Body of pancreas (tissue), 4 donors: ENCODE results near the gene AKR1C4. TPM values are rescaled to one million over a fixed set of nuclear protein-coding genes. Genes with fewer than 3 reads are reported as not detected.
A peak's percentile ranks its signal among the peaks of the same experiment; 100 is the strongest.

Experiments
- ATAC-seq: fragments of 150-250 bp; one replicate; pipeline ENCODE4 v1.9.1; 2016
- DNase-seq, 4 donors: peaks; one replicate each; pipeline ENCODE4 v3.0.0-alpha.2; 2019
- H3K27ac ChIP-seq, 4 donors: fragments of 200-600 bp; sonication (generic); 1 replicate in 3 of 4; 2 replicates in 1 of 4; pipeline versions ENCODE4 v1.5.1 to v1.6.1; 2016 to 2019; ENCODE audit warnings: mild to moderate bottlenecking in 1 of 4, mixed read lengths in 1 of 4, moderate library complexity in 1 of 4
- H3K27me3 ChIP-seq, 2 donors: fragments of 200-600 bp; sonication (generic); one replicate each; pipeline ENCODE4 v1.6.0; 2016; ENCODE audit warnings: mild to moderate bottlenecking in 1 of 2
- H3K36me3 ChIP-seq, 2 donors: fragments of 200-600 bp; sonication (generic); replicated peaks in 1 of 2; 2 replicates each; pipeline ENCODE4 v1.5.1; 2016; ENCODE audit warnings: low read depth in 2 of 2; ENCODE audit not compliant: insufficient read depth in 1 of 2
- H3K4me1 ChIP-seq: fragments of 200-600 bp; sonication (generic); one replicate; pipeline ENCODE4 v1.6.0; 2016
- H3K4me3 ChIP-seq, 2 donors: fragments of 200-600 bp; sonication (generic); 1 replicate in 1 of 2; 2 replicates in 1 of 2; pipeline ENCODE4 v1.5.1; 2016 to 2019
- H3K9me3 ChIP-seq, 3 donors: fragments of 200-600 bp; sonication (generic); 1 replicate in 2 of 3; 2 replicates in 1 of 3; pipeline ENCODE4 v1.5.1; 2016
- CTCF ChIP-seq, 7 experiments: fragments of 450-650 bp in 4 of 7; fragments of 200-600 bp in 3 of 7; sonication (generic) in 3 of 7; IDR thresholded peaks; one replicate each; pipeline ENCODE4 v1.5.1; 2016 to 2019; ENCODE audit warnings: antibody characterized with exemption in 7 of 7
- POLR2A ChIP-seq, 3 donors: fragments of 450-650 bp; IDR thresholded peaks; one replicate each; pipeline ENCODE4 v1.6.1; 2016; ENCODE audit warnings: antibody characterized with exemption in 3 of 3, mild to moderate bottlenecking in 2 of 3
- WGBS, 2 donors: methylation state at CpG; one replicate each; pipeline ENCODE4 v1.1.5; 2017; 5-methylcytosine and 5-hydroxymethylcytosine counted together
- intact Hi-C: fragments of 100-400 bp; cut with DNase I; formaldehyde crosslinking; loops from one replicate; pipeline ENCODE4 v1.15.1; 2023
- total RNA-seq, 2 donors: library from RNA; depleted of rRNA; stranded (reverse); fragments of >200 nt; gene quantifications; one replicate each; pipeline ENCODE4 v1.1.0, GENCODE V29; 2016

The AKR1C4 gene
- total RNA-seq: 1 to 10 TPM in 1 of 2 donors, not detected in 1; 1.0 TPM

DNA sequence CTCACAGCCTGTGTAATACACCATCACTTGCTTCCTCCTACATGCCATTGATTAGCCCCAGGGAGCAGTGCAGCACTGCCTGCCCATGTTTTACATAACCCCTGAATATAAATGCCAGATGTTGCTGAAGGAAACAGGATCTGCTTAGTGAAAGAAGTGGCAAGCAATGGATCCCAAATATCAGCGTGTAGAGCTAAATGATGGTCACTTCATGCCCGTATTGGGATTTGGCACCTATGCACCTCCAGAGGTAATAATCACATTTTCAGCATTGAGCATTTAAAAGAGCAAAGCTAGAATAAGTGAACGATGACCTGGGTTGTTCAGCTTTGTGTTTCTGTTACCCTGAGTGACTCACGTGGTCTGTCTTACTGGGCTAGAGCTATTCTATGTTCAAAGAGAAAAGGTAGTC, at the start of gene AKR1C4:
TSS of gene AKR1C4 (plus strand) at position 136 of the 412 bp plus-strand sequence. CDS start at position 167, 31 bp downstream.
- TF ChIP-seq POLR2A (IDR thresholded peaks at IDR 0.05) (no peak), CTCF (IDR thresholded peaks at IDR 0.05) (no peak)
- Histone ChIP-seq H3K27ac (no peak within 1 kb of the TSS), H3K27me3 (no peaks in the 10 kb centered on the region), H3K9me3 (no peaks in the 10 kb centered on the region), H3K4me1 (peaks cover 9% of the 10 kb centered on the region), H3K36me3 (no peaks in the 10 kb centered on the region), H3K4me3 (no peak within 1 kb of the TSS)
- intact Hi-C loops: no loop called here
- 81 to 84% methylated on average over 4 of the region's 4 CpGs for WGBS, 2 donors
- ATAC-seq (no peak), DNase-seq (no peak)

- no peak for TF ChIP-seq POLR2A (IDR thresholded peaks at IDR 0.05)
- TF ChIP-seq CTCF (IDR thresholded peaks at IDR 0.05): no peak
- ATAC-seq (no peak), DNase-seq (no peak)
- H3K27ac ChIP-seq: peak overlapping the region; percentile 64 to 90 (median 86)
- no peak overlapping the region for H3K4me3 ChIP-seq
- H3K36me3 ChIP-seq: no peaks in the 10 kb centered on the region
- peaks cover 42% of the 10 kb centered on the region for H3K4me1 ChIP-seq
- H3K9me3 ChIP-seq: no peaks in the 10 kb centered on the region
- no peaks in the 10 kb centered on the region for H3K27me3 ChIP-seq
- intact Hi-C loops: no loop called here
- WGBS, 2 donors: 31 to 34% methylated on average over 5 of the region's 5 CpGs
Observed at GRCh38 chr10:5146920-5147254, 49.8 kb upstream of the AKR1C4 start.

GRCh38 chr10:5147255-5147980, 49.2 kb upstream of the AKR1C4 start:
- Histone ChIP-seq H3K4me1 (peaks cover 36% of the 10 kb centered on the region), H3K27me3 (no peaks in the 10 kb centered on the region), H3K9me3 (no peaks in the 10 kb centered on the region), H3K27ac (peak overlapping the region; percentile 83 to 90 (median 87)), H3K4me3 (no peak overlapping the region), H3K36me3 (no peaks in the 10 kb centered on the region)
- peak; percentile 92 for ATAC-seq
- whole genome bisulfite sequencing, 2 donors: 10 to 16% methylated on average over 4 to 5 of the region's 5 CpGs
- DNase-seq: peak; percentile 66 to 85 (median 68)
- intact Hi-C loops: no loop called here
- TF ChIP-seq POLR2A (IDR thresholded peaks at IDR 0.05) (peak in 2 of 3 donors; percentile 15 to 24), CTCF (IDR thresholded peaks at IDR 0.05) (no peak)

DNA sequence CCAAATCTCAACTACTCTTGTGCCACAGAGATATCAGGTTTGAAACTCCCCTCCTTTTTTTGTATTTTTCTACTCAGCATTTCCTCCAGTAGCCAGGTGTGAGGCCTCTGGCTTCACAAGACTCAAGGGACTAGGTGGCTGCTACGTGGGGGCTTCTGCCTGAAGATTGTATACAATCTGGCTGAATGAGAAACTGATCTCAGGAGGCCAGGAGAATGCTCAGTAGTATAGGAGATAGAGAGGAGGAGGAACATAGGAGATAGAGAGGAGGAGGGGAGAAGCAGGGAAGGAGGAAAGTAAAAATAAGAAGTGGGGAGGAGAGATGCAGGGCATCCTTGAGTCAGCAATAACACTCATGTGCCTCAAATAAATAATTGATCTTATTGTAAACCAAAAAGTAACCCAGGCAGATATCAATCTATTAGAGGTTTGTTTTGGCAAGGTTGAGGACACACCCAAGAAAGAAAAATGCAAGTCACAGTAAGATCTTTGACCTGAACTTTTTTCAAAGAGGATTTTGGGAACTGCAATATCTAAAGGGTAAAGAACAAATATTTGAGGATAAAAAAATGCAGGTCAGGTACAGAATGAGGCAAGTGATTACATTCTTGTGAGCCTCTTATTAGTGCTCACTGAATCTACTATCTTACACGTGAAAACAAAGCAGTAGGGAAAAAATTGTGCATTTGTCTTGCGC, 48.5 kb upstream of the AKR1C4 start:
- no peaks in the 10 kb centered on the region for H3K9me3 ChIP-seq
- WGBS, 2 donors: 40 to 47% methylated on average over 3 of the region's 3 CpGs
- TF ChIP-seq POLR2A (IDR thresholded peaks at IDR 0.05) (no peak), CTCF (IDR thresholded peaks at IDR 0.05) (no peak)
- DNase-seq: peak in 1 of 4 donors; percentile 10
- no peaks in the 10 kb centered on the region for H3K36me3 ChIP-seq
- no peak overlapping the region for H3K4me3 ChIP-seq
- no peaks in the 10 kb centered on the region for H3K27me3 ChIP-seq
- intact Hi-C loops: no loop called here
- peak overlapping the region; percentile 83 to 90 (median 87) for H3K27ac ChIP-seq
- peaks cover 31% of the 10 kb centered on the region for H3K4me1 ChIP-seq
- ATAC-seq: peak; percentile 56
